GM18505 (cell line): ENCODE results near the gene DLGAP4.

ENCODE experiments used
- ATAC-seq: cut with Tn5 transposase; IDR thresholded peaks from one replicate; pipeline ENCODE4 v1.9.1; 2021; ENCODE audit not compliant: unreplicated experiment
- POLR2A ChIP-seq: IDR thresholded peaks from 4 replicates; pipeline ENCODE4 v1.6.1; 2011; ENCODE audit warnings: borderline replicate concordance; ENCODE audit not compliant: insufficient read depth, insufficient read length; ENCODE audit errors: extremely low read depth

DLGAP4 gene

GRCh38 chr20:36454698-36455427 is 148.7 kb downstream of the DLGAP4 start:
- no peak for TF ChIP-seq POLR2A
- no peak for ATAC-seq

GRCh38 chr20:36455972-36456625 is 150.0 kb downstream of the DLGAP4 start:
- ATAC-seq: no peak

GRCh38 chr20:36460648-36461599 is 154.8 kb downstream of the DLGAP4 start:
- peak; percentile 63 for ATAC-seq
- TF ChIP-seq POLR2A: peak; percentile 81

More at GRCh38 chr20:36455972-36456625, 150.0 kb downstream of the DLGAP4 start:
- TF ChIP-seq POLR2A: no peak

GRCh38 chr20:36461600-36462439 is 155.7 kb downstream of the DLGAP4 start:
- peak; percentile 14 for TF ChIP-seq POLR2A
- ATAC-seq: no peak

- no peak for ATAC-seq
- TF ChIP-seq POLR2A: no peak
Observed at GRCh38 chr20:36462440-36463211, 156.5 kb downstream of the DLGAP4 start.

- no peak for ATAC-seq
Observed at GRCh38 chr20:36463212-36464061, 157.3 kb downstream of the DLGAP4 start.

GRCh38 chr20:36465109-36466080 is 159.3 kb downstream of the DLGAP4 start:
- no peak for ATAC-seq
- TF ChIP-seq POLR2A: no peak

More at GRCh38 chr20:36463212-36464061, 157.3 kb downstream of the DLGAP4 start:
- TF ChIP-seq POLR2A: no peak

GRCh38 chr20:36466089-36466488 is 159.9 kb downstream of the DLGAP4 start:
- TF ChIP-seq POLR2A: no peak
- ATAC-seq: no peak

- no peak for TF ChIP-seq POLR2A
Observed at GRCh38 chr20:36467076-36467999, 161.2 kb downstream of the DLGAP4 start.

More at GRCh38 chr20:36467076-36467999, 161.2 kb downstream of the DLGAP4 start:
- no peak for ATAC-seq
